Renal pelvis (tissue), 4 donors: ENCODE measurements around the gene NPEPL1. TPM values are rescaled to one million over a fixed set of nuclear protein-coding genes. Genes with fewer than 3 reads are reported as not detected.

Experiments
- DNase-seq: peaks from one replicate; pipeline ENCODE4 v3.0.0-alpha.2; 2013
- polyA plus RNA-seq, 3 donors: library from polyadenylated mRNA; unstranded; fragments of 120-200 nt; gene quantifications; one replicate each; pipeline ENCODE4 v1.2.1, GENCODE V29; 2013; ENCODE audit not compliant: insufficient read length in 3 of 3

The NPEPL1 gene
- polyA plus RNA-seq, 3 donors, result 45.9 to 55.0 (median 53.1) TPM

DNA sequence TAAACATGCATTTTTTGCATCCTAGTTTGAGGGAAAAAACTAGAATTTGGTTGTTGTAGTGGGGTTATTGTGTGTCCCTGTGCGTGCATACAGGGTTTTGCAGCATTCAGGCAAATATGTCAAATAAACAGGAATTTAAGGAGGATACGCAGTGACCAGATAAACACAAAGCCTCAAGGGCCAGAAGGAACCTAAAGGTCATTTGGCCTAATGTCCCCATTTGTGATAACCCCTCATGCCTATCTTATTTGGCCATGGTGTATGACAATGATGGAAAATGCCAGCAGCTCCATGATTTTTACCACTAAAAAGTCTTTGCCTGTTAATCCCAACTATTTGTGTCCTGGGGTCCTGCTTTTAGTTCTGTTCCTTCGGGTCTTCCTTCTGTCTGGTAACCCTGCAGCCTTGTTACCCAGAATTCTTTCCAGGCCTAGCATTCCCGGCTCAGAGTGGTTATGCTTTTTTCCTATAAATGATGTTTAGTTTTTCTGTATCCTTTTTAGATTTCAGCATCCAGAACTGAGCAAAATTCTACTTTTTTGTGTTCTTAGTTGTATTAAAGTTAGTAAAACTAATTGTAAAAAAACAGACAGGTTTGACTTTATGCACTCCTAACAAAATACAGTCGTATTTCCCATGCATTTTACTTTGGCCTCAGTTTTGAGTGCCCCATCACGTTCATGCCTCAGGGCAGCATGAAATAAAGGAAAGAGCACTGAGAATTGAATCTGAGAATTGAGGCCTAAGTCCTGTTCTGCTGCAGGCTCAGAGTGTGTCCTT is 37.1 kb upstream of the NPEPL1 start:
- DNase-seq, result no peak

DNA sequence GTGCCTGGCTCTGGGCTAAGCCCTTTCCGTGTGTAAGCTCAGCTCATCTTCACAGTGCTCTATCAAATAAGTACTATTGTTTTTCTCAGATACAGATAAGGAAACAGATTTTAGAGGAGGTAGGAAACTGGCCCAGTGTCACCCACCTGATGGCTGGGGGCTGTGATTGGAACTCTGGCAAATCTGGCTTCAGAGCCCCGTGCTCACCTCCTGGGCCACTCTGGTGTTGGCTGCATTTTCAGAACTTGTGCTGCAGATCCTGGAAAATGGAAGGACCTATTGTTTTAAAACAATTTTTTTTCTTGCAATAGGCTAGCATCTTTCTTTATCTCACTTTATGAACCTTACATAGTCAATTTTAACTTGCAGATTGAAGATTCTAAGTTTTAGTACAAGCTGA is 35.8 kb upstream of the NPEPL1 start:
- DNase-seq, result no peak

DNA sequence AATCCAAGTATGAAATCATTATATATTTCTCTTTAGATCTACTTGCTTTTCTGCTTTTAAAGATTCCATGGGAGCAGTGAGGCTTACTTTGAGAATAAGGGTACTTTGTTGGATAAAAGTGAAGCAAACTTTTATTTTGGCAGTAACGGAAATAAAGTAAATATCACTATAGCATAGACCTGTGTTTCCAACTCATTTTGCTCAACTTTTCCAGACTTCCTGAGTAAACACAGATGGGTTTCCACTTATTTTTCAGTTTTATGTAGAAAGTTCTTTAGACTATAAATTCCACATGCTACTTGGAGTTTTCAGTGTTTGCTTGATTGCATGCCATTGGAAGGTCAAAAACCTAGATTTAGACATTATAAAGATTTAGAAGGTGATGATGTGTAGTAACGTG is 35.3 kb upstream of the NPEPL1 start:
- DNase-seq, result no peak

DNA sequence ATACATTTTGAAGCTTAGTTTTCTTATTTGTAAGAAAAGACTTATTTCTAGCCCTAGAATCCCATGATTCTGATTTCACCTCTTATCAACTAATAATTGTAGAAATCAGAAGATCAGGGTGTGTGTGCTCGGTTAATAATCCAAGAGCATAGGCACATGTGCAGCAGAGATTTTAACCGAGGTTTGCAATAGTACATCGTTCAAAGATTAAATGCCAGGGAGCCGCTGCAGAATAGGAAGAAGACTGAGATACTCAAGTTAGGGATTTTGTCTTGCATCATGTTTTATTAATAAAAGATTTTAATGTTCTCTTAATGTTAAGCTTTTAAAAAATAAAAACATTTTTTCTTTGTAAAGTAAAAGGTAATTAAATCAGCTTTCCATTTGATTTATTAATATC is 34.6 kb upstream of the NPEPL1 start:
- no peak for DNase-seq

DNA sequence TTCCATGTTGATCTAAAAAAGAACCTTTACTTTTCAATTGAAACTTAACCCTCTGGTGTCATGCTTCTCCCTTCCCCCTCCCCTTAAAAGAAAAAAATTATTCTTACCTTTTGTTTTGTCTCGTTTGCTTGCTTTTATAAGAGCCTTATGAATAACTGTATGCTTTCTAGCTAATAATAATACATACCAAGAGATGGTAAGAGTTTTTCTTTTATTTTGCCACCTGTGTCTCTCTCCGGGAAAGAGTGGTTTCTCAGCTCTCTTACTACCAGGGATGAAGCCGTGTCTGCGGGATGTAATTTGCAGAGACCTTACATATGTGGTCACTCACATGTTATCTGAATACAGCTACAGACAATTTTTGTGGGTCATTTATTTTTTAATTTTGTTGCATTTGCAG is 33.8 kb upstream of the NPEPL1 start:
- no peak for DNase-seq

DNA sequence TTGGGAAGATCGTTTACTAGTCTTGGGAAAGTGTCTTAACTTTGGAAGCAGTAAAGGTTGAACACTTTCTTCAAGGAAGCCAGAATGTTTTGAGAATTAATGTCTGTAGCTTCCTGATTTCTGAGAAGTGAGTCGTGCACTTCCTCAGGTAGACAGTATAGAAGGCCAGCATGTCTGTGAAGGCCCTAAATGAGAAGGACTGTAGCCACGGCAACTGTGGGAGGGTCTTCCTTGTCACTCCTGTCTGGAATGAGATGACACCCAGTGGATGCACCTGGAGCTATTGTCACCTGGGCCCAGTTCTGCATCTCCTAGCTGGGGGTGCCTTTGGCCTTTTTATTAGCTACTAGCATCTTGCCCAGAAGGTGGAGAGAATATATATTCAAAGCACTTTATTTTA is 32.8 kb upstream of the NPEPL1 start:
- DNase-seq, result no peak

DNA sequence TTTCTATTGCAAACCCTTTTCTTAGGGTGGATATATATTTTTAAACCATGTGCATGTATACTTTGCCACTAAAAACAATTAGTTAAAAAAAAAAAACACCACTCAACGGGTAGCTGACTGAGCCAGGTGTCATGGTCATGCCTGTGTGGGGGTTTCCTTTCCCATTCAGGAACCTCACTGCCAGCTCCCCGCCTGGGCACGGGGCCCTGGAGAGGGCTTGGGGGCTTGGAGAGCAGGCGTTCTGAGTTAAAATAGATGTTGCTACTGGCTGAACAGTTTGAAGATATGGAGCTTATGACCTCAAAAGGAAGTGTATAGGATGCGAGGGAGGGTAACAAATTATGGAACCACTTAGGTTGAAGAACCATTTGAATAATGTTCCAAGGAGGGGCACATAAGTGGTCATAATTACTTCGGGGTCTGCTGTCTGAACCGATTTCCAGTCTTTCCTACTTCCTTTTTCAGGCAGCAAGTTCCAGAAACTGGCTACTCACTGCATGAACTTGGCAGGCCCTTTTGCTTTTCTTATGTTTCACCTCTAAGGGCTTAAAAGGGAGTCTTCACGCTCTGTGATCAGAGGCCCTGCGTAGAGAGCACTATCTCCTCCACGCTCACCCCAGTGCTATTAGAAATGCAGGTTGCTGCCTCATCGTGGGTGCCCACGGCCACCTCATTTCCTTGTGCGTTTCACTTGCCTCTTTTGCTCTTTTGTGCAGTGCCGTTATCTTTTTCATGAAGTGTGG is 31.6 kb upstream of the NPEPL1 start:
- no peak for DNase-seq

DNA sequence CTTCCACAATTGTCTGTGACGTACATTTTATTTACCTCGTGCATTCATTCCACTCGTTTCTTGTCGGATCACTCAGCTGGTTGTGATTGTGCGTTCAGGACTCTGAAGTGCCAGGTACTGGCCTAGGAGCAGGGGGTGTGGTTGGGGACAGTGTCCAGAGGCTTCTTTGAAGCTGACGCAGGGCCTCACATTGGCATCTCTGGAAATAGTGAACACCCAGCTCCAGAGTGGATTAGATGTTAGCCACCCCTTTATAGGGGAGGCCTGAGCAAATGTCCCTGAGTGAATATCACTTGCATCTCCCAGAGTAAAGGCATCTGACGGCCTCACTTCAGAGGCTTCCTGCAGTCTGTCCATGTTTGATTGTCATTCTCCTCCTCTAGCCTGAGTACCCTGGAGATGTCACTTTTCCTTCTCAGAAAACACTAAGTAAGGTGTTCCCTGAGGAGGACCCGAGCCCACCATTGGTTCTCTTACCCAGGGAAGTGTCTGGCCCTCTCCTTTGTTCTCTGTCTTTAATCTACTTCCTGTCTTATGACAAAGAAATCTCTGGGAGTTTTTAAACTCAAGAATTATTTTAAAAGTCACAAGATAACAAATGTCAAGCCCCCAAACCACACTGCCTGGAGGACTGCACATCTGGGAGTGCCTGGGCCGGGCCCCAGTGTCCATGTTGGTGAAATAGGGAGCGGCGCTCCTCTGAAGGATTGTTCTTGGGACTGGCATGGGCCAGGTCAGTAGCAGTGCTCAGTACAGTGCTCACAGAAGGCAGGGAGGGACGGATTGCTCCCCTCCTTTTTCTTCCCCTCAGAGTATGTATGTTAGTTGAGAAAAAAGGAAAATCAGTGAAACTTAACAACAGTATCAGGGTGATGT is 30.8 kb upstream of the NPEPL1 start:
- DNase-seq, result no peak

DNA sequence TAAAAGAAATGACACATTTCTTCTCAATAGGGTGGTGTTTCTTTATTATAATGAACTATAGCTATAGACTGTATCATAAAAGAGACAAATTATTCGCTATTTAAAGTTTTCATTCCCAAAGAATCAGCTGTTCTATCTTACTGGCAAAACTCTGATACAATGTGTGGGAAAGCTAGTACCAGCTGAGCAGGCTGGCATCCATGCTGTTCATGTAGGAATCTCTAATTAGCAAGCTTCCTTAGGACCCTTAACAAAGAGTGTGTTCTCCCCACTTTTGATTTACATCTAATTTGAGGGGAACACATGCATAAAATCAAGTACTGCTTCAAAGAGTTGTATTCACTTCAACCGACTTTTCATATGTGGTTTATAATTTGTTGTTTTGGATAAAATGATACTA is 28.3 kb upstream of the NPEPL1 start:
- DNase-seq, result no peak

DNA sequence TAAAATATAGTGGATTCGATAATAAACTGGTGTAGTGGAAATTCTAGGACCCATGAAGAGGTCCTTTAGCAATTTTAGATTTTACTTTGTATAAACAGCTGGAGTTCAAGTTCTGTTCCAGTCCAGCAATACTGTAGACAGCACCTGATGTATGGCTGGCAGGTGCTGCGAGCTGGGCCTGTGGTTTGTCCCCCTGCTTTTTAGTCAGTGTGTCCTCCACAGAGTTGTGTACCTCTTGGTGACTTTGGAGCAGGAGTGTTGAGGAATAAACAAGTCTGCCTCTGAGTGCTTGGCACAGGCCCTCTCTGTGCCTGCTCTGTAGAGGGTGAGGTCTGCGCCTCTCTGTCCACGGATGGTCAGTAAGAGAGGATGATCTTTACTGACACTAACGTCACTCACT is 27.7 kb upstream of the NPEPL1 start:
- no peak for DNase-seq

DNA sequence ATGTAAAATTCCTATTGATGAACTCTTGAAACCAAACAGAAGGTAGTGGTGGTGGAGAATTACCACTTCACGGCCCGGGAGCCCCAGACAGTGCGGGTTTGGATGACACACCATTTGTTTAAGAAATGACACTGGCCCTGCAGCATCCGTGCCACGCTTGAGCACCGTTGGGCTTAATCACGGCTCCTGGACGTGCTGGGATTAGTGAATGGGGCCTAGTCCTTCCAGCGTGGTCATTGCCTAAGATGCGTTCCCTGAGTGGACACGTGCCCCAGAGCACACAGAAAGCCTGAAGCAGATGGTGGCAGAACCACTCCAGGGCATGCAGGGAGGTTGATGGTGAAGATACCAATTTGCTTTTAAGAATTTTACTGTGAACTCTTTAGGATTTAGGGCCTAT is 27.0 kb upstream of the NPEPL1 start:
- no peak for DNase-seq

DNA sequence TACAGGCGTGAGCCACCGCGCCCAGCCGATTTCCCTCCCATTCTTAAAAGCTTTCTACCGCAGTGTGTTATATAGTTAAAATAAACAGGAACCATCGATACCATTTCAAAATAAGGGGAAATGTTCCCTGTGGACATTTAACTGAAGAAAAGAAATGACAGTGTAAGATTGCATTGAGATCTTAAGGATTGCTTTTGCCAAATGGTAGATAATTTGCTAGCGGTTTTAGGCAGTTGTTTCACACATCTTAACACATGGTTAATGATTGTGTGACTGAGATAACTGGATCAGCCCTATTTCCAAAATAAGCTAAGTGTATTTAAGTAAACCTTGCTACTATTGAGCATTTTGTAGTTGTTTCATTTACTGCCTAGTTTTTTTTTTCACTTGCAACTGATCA is 25.9 kb upstream of the NPEPL1 start:
- DNase-seq, result no peak

DNA sequence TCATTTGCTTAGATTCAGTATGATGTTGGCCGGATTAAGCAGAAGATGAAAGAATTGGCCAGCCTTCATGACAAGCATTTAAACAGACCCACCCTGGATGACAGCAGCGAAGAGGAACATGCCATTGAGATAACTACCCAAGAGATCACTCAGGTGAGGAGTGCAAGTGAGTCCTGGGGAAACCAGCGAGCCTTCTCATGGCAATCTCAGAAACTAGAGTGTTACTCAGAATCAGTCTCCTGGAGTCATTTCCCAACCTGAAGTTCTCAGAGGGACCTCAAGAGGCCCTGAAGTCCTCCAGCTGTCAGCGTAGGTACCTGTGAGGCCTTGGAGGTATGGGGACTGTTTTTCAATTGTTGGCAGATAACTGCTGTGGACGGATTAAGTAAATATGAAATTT is 24.6 kb upstream of the NPEPL1 start:
- DNase-seq, result no peak

DNA sequence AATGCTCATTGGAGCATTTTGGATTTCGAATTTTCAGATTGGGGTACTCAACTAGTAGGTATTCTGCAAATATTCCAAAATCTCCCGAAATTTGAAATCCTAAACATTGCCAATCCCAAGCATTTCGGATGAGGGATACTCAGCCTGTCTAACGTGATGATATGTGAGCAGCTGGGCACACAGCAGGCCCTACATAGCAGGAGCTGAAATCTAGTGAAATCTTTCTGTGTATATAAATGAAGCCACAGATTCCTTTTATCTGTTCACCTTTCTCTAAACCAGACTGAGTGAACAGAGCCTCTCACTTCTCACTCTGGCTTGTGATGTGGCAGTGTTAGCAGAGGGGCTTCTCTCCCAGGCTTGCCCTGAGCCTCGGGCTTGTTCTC is 23.7 kb upstream of the NPEPL1 start:
- no peak for DNase-seq

DNA sequence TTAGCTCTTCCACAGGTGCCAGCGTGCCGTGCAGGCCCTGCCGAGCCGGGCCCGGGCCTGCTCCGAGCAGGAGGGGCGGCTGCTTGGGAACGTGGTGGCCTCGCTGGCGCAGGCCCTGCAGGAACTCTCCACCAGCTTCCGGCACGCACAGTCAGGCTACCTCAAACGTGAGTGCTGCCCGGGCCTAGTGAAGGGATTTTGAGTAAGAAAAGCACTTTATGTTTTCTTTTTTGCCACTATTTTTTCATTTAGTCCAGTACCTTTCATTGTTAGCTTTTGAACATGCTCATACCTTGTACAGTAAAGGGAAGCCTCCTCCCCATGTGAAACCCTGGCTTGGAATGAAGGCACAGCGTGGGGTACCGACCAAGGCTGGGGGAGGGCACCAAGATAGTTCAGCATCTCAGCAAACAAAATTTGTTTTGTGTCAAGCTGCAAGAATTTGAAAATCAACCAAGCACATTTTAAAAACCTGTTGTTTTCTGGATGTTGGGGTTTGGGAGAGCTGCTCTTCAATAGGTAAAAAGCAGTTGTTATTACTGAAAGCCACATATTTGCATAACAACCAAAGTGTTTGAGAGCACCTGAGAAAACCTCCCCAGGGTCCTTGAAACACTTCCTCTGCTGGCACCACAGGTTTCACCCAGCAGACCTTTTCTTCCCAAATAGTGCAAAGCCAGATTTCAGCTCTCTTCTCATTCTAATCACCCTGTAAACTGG is 23.2 kb upstream of the NPEPL1 start:
- no peak for DNase-seq

DNA sequence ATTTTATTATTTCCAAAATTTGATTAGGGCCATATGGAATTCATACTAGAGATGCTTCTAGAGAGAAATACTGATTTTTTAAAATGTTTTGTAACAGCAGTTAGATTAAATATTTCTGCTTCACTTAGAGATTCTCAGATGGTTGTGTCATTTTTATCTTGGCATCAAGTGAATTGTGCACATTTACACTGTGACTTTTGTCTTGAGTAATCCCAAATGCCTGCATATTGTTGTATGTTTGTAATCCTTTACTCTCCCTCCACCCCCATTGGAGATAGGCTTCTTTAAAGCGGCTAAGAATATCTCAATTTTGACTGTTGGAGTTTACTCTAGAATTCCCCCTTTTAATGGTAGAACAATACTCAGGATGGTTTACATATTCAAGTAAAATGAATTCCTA is 22.5 kb upstream of the NPEPL1 start:
- no peak for DNase-seq

DNA sequence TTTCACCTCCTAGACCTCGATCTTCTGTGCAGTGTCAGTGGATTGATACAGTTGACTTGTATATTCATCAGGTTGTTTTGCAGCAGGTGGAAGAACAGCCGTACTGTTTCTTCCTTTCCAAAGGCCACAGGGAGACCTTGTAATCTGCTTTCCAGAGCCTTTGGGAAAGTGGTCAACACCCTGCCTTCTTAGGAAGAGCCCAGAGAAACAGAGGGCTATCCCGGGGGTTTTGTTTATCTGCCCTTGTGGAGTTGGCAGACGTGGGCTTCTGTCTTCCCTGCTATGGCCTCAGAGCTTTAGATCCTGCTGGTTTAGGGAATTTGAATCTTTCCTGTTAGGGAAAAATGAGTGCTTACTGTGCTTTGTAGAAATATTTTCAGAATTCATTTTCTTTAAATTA is 21.9 kb upstream of the NPEPL1 start:
- DNase-seq, result no peak

DNA sequence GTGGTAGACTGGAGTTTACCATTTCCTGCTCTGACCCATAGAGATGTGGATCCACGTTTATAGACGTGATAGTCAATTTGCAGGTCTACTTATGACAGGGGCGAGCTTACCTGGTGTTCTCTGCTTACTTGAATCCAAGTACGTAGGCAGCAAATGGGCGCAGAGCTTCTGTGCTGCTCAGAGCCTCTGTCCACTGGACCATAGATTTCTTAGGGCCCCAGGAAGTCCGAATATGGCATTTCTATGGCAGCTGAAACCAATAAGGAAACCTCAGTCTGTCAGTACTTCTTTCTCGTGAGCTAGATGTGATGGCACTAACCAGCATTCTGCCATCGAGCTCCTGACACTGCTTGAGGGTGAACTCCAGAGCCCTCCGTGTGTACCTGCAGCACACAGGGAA is 19.5 kb upstream of the NPEPL1 start:
- no peak for DNase-seq

DNA sequence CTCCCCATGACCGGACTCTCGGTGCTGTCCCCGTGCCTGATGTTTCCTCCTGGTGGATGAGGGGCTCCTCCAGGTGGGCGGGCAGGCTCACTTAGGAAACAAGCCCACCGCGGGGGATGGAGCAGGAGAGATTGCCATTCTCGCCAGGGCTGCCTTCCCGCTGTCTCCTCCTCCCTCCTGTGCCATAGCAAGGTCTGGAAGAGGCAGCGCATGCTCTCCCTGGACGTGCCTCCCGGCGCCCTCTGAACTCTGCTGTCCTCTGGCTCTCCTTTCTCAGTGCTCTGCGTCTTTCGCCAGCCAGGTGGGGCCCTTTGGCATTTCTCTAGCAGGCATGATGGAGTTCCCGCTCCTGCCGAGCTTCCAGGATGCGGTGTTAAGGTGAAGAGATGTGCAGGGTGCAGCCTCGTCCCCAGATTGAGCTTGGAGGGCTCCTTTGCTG is 17.4 kb upstream of the NPEPL1 start:
- no peak for DNase-seq

DNA sequence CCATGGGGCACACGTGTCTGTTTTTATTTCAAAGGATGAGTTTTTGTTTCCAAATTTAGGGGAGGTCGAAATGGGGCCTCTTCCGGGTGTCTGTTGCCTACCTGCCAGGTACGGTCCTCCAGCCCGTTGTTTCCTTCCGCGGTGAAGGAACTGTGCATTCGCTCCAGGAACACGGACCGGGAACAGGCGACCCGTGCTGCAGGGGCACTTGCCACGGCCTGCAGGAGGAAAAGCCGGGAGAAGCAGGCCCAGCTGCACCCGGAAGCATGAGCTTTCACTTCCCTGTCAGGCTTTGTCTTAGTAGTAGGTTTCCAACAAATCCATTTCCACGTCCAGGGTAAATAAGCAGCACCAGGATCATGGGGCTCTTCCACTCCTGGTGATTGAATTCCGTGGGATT is 17.0 kb upstream of the NPEPL1 start:
- DNase-seq, result no peak

DNA sequence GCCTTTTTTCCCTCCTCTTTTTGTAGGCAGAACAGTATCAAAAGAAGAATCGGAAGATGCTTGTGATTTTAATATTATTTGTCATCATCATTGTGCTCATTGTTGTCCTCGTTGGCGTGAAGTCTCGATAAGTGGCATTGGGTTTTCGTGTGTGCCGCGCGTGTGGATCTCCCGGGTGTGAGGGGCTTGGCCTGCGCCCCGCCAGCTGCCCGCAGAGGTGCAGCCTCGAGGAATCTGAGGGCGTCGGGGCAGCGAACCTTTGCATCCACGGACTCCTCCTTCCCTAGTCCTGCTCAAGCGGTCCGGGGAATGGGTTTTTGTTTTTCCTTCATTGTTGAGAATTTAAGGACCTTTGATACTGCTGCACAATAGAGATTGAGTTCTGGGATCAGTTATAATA is 16.4 kb upstream of the NPEPL1 start:
- no peak for DNase-seq

DNA sequence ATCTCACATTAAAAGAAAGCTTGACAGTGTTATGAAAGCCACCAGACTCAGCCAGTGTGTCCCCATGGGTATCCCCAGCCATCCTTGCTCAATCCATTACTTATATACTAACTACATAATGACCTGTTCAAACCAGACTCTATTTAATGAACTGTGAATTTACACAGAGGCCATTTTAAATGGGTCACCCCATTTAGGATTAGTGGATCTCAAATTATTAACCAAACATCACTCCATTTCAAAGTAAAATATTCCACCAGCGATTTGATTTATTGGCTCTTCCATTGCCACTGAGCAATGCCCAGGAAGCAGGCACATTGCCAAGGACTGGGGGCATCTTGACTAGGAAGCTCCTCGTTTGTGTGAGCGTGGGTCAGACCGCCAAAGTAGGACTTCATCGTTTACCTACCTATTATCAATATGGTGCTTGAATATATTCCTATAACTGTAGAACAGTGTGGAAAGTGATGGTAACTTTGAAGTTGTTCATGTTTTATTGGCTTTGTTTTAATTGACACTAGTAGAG is 15.5 kb upstream of the NPEPL1 start:
- DNase-seq, result no peak
